Measurements from ENCODE around the gene UFSP2.

UFSP2 gene

DNA sequence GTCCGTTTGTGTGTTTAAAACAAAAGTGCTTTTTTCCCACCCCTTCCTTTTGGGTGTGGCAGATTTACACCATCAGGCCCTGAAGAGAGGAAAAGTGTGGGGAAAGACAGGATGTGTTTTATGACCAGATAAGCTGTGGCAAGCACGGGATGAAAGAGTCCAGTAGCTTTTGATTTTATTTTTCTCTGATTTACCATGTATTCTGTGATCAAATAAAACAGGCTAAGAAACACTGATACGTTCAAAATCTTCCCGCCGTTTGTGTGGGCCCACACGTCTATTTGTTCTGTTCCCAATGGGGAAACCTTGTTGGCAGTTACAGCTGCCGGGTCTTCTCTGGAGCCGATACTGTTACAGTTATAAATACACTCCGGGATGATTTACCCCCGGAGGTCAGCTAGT, 40.8 kb downstream of the UFSP2 start:
- H3K27ac ChIP-seq, result no peak overlapping the region
- TF ChIP-seq, protein P1, sequence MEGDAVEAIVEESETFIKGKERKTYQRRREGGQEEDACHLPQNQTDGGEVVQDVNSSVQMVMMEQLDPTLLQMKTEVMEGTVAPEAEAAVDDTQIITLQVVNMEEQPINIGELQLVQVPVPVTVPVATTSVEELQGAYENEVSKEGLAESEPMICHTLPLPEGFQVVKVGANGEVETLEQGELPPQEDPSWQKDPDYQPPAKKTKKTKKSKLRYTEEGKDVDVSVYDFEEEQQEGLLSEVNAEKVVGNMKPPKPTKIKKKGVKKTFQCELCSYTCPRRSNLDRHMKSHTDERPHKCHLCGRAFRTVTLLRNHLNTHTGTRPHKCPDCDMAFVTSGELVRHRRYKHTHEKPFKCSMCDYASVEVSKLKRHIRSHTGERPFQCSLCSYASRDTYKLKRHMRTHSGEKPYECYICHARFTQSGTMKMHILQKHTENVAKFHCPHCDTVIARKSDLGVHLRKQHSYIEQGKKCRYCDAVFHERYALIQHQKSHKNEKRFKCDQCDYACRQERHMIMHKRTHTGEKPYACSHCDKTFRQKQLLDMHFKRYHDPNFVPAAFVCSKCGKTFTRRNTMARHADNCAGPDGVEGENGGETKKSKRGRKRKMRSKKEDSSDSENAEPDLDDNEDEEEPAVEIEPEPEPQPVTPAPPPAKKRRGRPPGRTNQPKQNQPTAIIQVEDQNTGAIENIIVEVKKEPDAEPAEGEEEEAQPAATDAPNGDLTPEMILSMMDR (IDR thresholded peaks at IDR 0.05), result no peak
- no peak for TF ChIP-seq ZFX (IDR thresholded peaks at IDR 0.05; ENCODE audit: borderline replicate concordance)

DNA sequence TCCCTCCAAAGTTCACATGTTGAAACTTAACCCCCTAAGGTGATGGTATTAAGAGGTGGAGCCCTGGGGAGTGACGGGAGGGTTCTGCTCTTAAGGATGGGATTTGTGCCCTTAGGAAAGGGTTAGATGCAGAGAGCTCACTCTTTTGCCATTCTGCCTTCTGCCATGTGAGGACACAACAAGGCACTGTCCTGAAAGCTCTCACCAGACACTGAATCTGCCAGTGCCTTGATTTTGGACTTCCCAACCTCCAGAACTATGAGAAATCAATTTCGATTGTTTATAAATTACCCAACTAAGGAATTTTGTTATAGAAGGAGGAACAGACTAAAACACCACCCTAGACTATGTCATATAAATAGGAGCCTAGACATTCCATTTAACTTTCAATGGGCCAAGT, 41.7 kb downstream of the UFSP2 start:
- no peak for TF ChIP-seq ZFX (IDR thresholded peaks at IDR 0.05; ENCODE audit: borderline replicate concordance)
- TF ChIP-seq, protein P1 (IDR thresholded peaks at IDR 0.05), result no peak

DNA sequence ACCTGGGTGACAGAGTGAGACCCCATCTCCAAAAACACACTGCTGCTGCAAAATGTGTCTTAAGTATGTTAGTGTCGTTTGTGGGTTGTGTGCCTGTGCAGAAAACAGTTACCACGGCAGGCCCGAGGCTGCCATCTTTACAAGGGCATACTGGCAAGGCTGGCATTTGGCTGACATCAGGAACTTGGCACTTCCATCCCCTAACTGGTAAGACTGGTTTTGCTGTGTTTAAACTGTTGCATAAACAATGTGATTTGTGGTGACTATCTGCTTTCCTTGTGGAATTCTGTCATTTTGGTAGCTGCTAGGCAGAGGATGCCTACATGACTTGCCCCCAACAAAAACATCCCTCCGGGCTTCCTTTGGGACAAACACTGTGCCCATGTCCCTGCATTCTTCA, 42.3 kb downstream of the UFSP2 start:
- TF ChIP-seq ZFX (IDR thresholded peaks at IDR 0.05; ENCODE audit: borderline replicate concordance), result no peak
- TF ChIP-seq, protein P1 (IDR thresholded peaks at IDR 0.05), result no peak
- peak overlapping the region; percentile 72 for H3K27ac ChIP-seq

More for the DNA sequence above, 41.7 kb downstream of the UFSP2 start:
- H3K27ac ChIP-seq, result peak overlapping the region; percentile 72

DNA sequence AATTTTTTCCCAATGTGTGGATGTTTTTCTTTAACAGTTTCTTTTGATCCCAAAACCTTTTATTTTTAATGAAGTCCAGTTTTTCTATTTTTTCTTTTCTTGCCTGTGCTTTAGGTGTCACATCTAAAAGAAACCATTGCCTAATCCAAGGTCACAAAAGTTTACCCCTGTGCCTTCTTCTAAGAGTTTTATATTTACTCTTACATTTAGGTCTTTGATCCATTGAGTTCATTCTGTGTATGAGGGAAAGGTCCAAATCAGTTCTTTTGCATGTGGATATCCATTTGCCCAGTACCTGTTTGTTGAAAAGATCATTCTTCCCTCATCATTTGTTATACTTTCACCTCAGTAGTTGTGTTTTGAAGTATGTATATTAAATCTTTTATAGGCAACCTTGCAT, 43.0 kb downstream of the UFSP2 start:
- no peak for TF ChIP-seq ZFX (IDR thresholded peaks at IDR 0.05; ENCODE audit: borderline replicate concordance)
- TF ChIP-seq, protein P1 (IDR thresholded peaks at IDR 0.05), result no peak
- peak overlapping the region; percentile 72; the same call in 1 of the 2 replicates for H3K27ac ChIP-seq

DNA sequence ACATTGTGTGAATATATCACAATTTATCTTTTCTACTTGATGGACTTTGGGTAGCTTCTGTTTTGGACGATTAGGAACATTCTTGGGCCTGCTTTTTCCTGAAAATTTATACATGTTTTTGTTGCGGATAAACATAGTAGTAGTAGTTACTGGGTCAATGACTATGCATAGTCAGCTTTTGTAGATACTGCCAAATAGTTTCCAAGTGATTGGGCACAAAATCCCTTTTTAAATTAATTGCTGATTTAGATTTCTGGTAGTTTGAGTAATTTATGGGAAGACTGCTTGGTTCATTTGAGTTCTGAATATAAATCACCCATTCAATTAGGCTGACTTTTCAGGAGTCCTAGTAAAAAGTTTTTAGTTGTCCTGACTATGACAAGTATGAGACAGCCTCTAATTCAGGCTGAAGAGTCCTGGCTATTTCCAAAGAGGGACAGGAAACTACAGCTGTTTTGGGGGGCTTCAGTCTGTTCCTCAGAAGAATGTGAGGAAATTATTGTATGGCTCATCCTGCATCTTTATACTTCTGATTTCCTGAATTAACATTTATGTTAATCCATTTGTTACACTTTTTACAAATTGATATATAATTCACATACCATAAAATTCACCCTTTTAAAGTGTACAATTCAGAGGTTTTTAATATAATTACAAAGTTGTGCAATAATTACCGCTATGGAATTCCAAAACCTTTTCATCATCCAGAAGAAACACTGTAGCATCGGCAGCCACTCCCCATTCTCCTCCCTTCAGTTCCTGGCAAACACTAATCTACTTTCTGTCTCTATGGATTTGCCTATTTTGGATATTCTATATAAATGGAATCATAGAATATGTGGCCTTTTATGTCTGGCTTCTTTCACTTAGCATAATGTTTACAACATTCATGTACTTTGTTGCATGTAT, 44.2 kb downstream of the UFSP2 start:
- no peak overlapping the region for H3K27ac ChIP-seq
- TF ChIP-seq, protein P1 (IDR thresholded peaks at IDR 0.05), result no peak
- no peak for TF ChIP-seq ZFX (IDR thresholded peaks at IDR 0.05; ENCODE audit: borderline replicate concordance)

DNA sequence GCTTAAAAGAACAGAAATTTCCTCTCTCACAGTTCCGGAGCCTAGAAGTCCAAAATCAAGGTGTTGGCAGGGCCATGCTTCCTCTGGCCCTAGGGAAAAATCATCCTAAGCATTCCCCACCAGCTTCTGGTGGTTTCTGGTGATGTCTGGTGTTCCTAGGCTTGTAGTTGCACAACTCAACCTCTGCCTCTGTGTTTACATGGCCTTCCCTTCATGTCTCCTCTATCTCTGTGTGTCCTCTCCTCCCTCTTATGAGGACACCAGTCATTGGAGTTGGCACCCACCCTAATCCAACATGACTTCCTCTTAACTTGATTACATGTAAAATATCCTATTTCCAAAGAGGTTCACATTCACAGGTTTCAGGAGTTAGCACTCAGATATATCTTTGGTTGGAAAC, 45.4 kb downstream of the UFSP2 start:
- H3K27ac ChIP-seq, result no peak overlapping the region
- TF ChIP-seq, protein P1 (IDR thresholded peaks at IDR 0.05), result no peak
- TF ChIP-seq ZFX (IDR thresholded peaks at IDR 0.05; ENCODE audit: borderline replicate concordance), result no peak

Measured in 22Rv1 (cell line).